Ascending aorta (tissue), 2 donors: ENCODE data around the gene ANP32B. TPM values are rescaled to one million over a fixed set of nuclear protein-coding genes. Genes with fewer than 3 reads are reported as not detected.
"Not testable (repeated sequence)": the region's sequence is repeated elsewhere in the genome, so short reads cannot be mapped to it uniquely, and the experiment has no call there.

ENCODE experiments used
- DNase-seq, 2 donors: peaks; one replicate each; pipeline ENCODE4 v3.0.0-alpha.2; 2019; ENCODE audit warnings: low spot score in 2 of 2
- H3K27ac ChIP-seq, 2 donors: fragments of 200-600 bp; sonication (generic); one replicate each; pipeline ENCODE4 v1.5.1; 2016 to 2017; ENCODE audit warnings: mild to moderate bottlenecking in 1 of 2
- H3K27me3 ChIP-seq: fragments of 200-600 bp; sonication (generic); one replicate; pipeline ENCODE4 v1.5.1; 2017
- H3K36me3 ChIP-seq, 2 donors: fragments of 200-600 bp; sonication (generic); one replicate each; pipeline ENCODE4 v1.5.1; 2016
- H3K4me1 ChIP-seq, 2 donors: fragments of 200-600 bp; sonication (generic); one replicate each; pipeline ENCODE4 v1.5.1; 2016 to 2017; ENCODE audit warnings: mild to moderate bottlenecking in 1 of 2
- H3K4me3 ChIP-seq, 2 donors: fragments of 200-600 bp; sonication (generic); one replicate each; pipeline ENCODE4 v1.5.1; 2016 to 2017; ENCODE audit warnings: mild to moderate bottlenecking in 1 of 2
- H3K9me3 ChIP-seq, 2 donors: fragments of 200-600 bp; sonication (generic); one replicate each; pipeline ENCODE4 v1.5.1; 2016
- intact Hi-C: fragments of 100-400 bp; cut with DNase I; formaldehyde crosslinking; loops from one replicate; pipeline ENCODE4 v1.15.1; 2023
- total RNA-seq: library from RNA; depleted of rRNA; stranded (reverse); fragments of >200 nt; gene quantifications from one replicate; pipeline ENCODE4 v1.1.0, GENCODE V29; 2016
- TF ChIP-seq, protein P1 (sequence below), 3 experiments: fragments of 200-600 bp in 2 of 3; fragments of 450-650 bp in 1 of 3; sonication (generic) in 2 of 3; IDR thresholded peaks; one replicate each; pipeline ENCODE4 v1.5.1; 2016 to 2019; ENCODE audit warnings: antibody characterized with exemption in 3 of 3, mild to moderate bottlenecking in 1 of 3, moderate library complexity in 1 of 3

ANP32B gene
- total RNA-seq, 1 donor from 2014 or later: 13.9 TPM

DNA sequence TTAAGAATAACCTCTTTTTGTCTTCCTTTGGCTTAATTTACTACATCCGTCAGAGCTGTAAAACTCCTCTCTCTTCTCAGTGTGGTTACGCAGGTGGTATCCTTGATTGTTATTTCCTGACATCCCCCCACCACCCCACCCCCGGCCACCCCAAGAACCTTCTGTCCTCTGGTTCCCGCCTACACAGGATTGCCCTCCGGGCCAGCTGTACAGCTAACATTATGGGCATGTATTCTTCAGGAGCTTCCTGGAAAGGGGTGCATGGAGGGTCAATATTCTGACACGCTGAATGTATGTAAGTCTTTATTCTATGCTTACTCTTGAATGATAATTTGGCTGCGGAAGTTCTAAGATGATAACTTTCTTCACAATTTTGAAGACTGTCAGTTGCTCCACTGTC, 13.0 kb upstream of the ANP32B start:
- Histone ChIP-seq H3K27me3 (no peaks in the 10 kb centered on the region), H3K36me3 (no peaks in the 10 kb centered on the region), H3K4me1 (no peaks in the 10 kb centered on the region), H3K4me3 (no peak overlapping the region), H3K9me3 (no peaks in the 10 kb centered on the region), H3K27ac (no peak overlapping the region)
- no peak for DNase-seq
- TF ChIP-seq, protein P1, sequence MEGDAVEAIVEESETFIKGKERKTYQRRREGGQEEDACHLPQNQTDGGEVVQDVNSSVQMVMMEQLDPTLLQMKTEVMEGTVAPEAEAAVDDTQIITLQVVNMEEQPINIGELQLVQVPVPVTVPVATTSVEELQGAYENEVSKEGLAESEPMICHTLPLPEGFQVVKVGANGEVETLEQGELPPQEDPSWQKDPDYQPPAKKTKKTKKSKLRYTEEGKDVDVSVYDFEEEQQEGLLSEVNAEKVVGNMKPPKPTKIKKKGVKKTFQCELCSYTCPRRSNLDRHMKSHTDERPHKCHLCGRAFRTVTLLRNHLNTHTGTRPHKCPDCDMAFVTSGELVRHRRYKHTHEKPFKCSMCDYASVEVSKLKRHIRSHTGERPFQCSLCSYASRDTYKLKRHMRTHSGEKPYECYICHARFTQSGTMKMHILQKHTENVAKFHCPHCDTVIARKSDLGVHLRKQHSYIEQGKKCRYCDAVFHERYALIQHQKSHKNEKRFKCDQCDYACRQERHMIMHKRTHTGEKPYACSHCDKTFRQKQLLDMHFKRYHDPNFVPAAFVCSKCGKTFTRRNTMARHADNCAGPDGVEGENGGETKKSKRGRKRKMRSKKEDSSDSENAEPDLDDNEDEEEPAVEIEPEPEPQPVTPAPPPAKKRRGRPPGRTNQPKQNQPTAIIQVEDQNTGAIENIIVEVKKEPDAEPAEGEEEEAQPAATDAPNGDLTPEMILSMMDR (IDR thresholded peaks at IDR 0.05): no peak
- intact Hi-C loops: no loop called here

DNA sequence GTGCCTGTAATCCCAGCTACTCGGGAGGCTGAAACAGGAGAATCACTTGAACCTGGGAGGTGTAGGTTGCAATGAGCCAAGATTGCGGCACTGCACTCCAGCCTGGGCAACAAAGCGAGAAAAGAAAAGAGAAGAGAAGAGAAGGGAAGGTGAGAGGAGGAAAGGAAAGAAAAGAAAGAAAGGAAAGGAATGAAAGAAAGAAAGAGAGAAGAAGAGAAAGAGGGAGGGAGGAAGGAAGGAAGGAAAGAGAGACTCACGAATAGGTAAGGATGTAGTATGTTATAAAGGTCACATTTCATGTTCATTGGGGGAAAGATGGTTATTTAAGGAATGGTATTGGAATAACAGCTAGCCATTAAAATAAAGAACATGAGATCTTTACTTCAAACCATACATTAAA, 10.4 kb upstream of the ANP32B start:
- Histone ChIP-seq H3K9me3 (no peaks in the 10 kb centered on the region), H3K4me1 (no peaks in the 10 kb centered on the region), H3K4me3 (no peak overlapping the region), H3K36me3 (no peaks in the 10 kb centered on the region), H3K27me3 (no peaks in the 10 kb centered on the region), H3K27ac (no peak overlapping the region)
- intact Hi-C loops: no loop called here
- TF ChIP-seq, protein P1 (IDR thresholded peaks at IDR 0.05): no peak
- no peak for DNase-seq

DNA sequence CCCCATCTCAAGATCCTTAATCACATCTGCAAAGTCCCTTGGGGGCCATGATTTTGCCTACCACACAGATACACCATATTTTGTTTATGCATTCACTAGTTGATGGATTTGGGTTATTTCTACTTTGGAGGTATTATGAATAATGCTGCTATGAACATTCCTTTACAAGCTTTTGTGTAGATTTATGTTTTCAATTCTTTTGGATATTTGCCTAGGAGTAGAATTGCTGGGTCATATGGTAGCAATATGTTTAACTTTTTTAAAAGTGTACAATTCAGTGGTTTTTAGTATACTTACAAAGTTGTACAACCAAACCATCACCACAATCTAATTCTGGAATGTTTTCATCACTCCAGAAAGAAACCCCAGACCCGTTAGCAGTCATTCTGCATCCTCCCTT, 7.8 kb upstream of the ANP32B start:
- Histone ChIP-seq H3K27me3 (no peaks in the 10 kb centered on the region), H3K9me3 (no peaks in the 10 kb centered on the region), H3K36me3 (no peaks in the 10 kb centered on the region), H3K27ac (no peak overlapping the region), H3K4me3 (no peak overlapping the region), H3K4me1 (no peaks in the 10 kb centered on the region)
- DNase-seq: no peak
- TF ChIP-seq, protein P1 (IDR thresholded peaks at IDR 0.05): no peak
- intact Hi-C loops: no loop called here

DNA sequence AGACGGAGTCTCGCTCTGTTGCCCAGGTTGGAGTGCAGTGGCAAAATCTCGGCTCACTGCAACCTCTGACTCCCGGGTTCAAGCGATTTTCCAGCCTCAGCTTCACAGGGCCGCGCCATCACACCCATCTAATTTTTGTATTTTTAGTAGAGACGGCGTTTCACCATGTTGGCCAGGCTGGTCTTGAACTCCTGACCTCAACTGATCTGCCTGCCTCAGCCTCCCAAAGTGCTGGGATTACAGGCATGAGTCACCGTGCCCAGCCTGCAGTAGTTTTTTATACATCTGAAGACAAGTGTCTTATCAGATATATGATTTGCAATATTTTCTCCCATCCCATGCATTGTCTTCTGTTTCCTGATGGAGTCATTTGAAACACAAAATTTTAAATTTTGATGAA, 6.5 kb upstream of the ANP32B start:
- H3K4me3 ChIP-seq, H3K36me3 ChIP-seq, H3K27me3 ChIP-seq, H3K9me3 ChIP-seq, H3K27ac ChIP-seq, DNase-seq, intact Hi-C loops, H3K4me1 ChIP-seq: not testable (repeated sequence)

DNA sequence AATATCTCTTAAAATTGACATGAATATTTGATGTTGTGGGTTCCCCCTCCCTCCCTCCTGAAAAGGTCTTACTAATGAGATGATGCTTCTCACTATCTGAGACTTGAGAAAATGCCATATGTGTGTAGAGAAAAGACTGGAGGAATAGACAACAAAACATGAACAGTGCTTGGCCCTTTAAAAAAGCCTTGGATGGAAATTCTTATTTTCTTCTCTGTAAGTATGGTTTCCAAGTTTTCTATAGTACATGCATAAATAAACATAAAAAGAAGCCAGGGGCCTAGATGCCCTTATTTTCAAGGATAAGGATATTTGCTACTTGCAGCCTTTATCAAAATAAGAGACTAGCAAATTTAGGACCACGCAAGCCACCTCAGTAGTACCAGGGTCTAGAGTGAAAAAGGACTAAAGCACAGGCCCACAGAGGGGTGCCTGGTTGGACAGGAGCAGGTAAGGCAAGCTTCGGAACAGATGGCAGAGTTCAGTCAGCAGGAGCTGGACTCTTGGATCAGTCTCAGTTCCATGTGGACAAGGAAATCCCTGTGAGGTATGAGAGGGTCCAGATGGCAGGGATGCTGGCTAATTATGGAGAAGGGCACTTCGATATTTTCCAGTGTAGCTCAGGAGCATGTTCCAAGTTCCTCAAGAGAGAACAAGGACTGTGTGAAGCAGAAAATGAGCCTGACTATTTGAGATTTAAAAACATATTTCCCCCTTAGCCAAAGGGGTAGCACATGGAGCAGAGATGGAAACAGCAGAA, 4.6 kb upstream of the ANP32B start:
- intact Hi-C loops: no loop called here
- Histone ChIP-seq H3K4me1 (peaks cover 0 to 4% of the 10 kb centered on the region in 2 donors), H3K4me3 (no peak overlapping the region), H3K36me3 (no peaks in the 10 kb centered on the region), H3K9me3 (no peaks in the 10 kb centered on the region), H3K27ac (no peak overlapping the region), H3K27me3 (no peaks in the 10 kb centered on the region)
- TF ChIP-seq, protein P1 (IDR thresholded peaks at IDR 0.05): no peak
- DNase-seq: no peak

DNA sequence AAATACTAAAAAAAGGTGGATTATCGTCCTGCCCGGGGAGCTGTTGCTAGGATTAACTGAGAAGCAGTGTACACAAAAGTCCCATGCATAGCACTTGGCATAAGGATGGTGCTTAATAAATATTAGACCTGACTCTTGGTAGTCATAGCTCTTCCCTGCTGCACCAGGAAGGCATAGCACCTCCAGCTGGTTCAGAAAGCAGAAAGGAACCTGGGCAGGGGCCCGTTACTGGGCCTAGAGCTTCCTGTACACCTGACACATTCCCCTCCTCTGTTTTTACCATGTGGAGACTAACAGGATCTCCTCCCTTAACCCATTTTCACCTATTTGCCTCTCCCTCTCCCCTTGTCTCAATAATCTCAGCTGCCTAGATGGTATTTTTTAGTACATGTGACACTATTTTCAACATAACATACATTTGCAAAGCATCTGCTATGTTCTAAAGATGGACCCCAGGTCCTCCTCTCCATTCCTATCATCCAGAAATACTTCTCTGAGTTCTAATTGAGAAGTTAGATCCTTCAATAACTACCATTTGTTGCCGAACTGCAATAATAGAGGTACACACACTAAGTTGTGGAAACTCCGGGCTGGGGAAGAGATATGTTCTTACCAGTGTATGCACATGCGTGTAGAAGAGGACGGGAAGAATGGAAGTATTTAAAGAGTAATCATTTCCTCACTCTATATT, 3.2 kb upstream of the ANP32B start:
- H3K4me3 ChIP-seq: no peak overlapping the region
- intact Hi-C loops: loop anchor here (5.0 to 10.0 kb wide), 3 partner anchors 278 to 815 kb away; partner anchors contain the start of genes ANKS6 and TDRD7
- H3K27ac ChIP-seq: no peak overlapping the region
- H3K9me3 ChIP-seq: no peaks in the 10 kb centered on the region
- no peak for DNase-seq
- TF ChIP-seq, protein P1 (IDR thresholded peaks at IDR 0.05): no peak
- H3K4me1 ChIP-seq: peaks cover 2 to 4% of the 10 kb centered on the region in 2 donors
- H3K36me3 ChIP-seq: no peaks in the 10 kb centered on the region
- no peaks in the 10 kb centered on the region for H3K27me3 ChIP-seq
